Measurements from ENCODE around the gene NPLOC4. TPM values are rescaled to one million over a fixed set of nuclear protein-coding genes. Genes with fewer than 3 reads are reported as not detected.
"Not testable (repeated sequence)": the region's sequence is repeated elsewhere in the genome, so short reads cannot be mapped to it uniquely, and the experiment has no call there.

The NPLOC4 gene
- total and polyA plus RNA-seq, 4 donors = 26.7 to 94.3 (median 70.6) TPM

GRCh38 chr17:81536299-81537290 is 100.3 kb downstream of the NPLOC4 start:
- no peak overlapping the region for H3K4me3 ChIP-seq (ENCODE audit: low read length in 2 of 2)
- intact Hi-C loops (cut with DNase I) = loop anchor here (5.0 kb wide), 1 partner anchor 284 kb away; no protein-coding TSS in a partner anchor

GRCh38 chr17:81535480-81536298 is 101.2 kb downstream of the NPLOC4 start:
- ATAC-seq (ENCODE audit: low FRiP score) (no peak), DNase-seq (no peak)
- Histone ChIP-seq H3K4me1 (ENCODE audit: control insufficient read depth in 1 of 2, insufficient read depth in 2 of 2, low read length in 2 of 2) (no peaks in the 10 kb centered on the region), H3K9me3 (ENCODE audit: control insufficient read depth, low read length) (no peaks in the 10 kb centered on the region), H3K36me3 (ENCODE audit: control insufficient read depth in 1 of 2, insufficient read depth in 2 of 2, low read length in 1 of 2) (peaks cover 0 to 4% of the 10 kb centered on the region in 2 donors), H3K27ac (ENCODE audit: low read depth in 1 of 2, low read length in 2 of 2) (no peak overlapping the region), H3K4me3 (ENCODE audit: low read length in 2 of 2) (no peak overlapping the region), H3K27me3 (ENCODE audit: control insufficient read depth in 1 of 2, insufficient read depth in 2 of 2, low read length in 1 of 2) (no peaks in the 10 kb centered on the region)
- 63 to 72% methylated on average over 13 of the region's 13 CpGs for WGBS, 2 donors
- intact Hi-C loops (cut with DNase I) = loop anchor here (5.0 kb wide), 1 partner anchor 283 kb away; no protein-coding TSS in a partner anchor

More at GRCh38 chr17:81536299-81537290, 100.3 kb downstream of the NPLOC4 start:
- H3K4me1 ChIP-seq (ENCODE audit: control insufficient read depth in 1 of 2, insufficient read depth in 2 of 2, low read length in 2 of 2) = no peaks in the 10 kb centered on the region
- no peaks in the 10 kb centered on the region for H3K27me3 ChIP-seq (ENCODE audit: control insufficient read depth in 1 of 2, insufficient read depth in 2 of 2, low read length in 1 of 2)
- no peaks in the 10 kb centered on the region for H3K9me3 ChIP-seq (ENCODE audit: control insufficient read depth, low read length)
- no peak for ATAC-seq (ENCODE audit: low FRiP score)
- DNase-seq = no peak
- peaks cover 0 to 7% of the 10 kb centered on the region in 2 donors for H3K36me3 ChIP-seq (ENCODE audit: control insufficient read depth in 1 of 2, insufficient read depth in 2 of 2, low read length in 1 of 2)
- H3K27ac ChIP-seq (ENCODE audit: low read depth in 1 of 2, low read length in 2 of 2) = no peak overlapping the region
- WGBS, 2 donors = 25 to 31% methylated on average over 59 to 89 of the region's 89 CpGs

- no peaks in the 10 kb centered on the region for H3K9me3 ChIP-seq (ENCODE audit: control insufficient read depth, low read length)
- H3K27me3 ChIP-seq (ENCODE audit: control insufficient read depth in 1 of 2, insufficient read depth in 2 of 2, low read length in 1 of 2) = no peaks in the 10 kb centered on the region
- ATAC-seq (ENCODE audit: low FRiP score) (no peak), DNase-seq (no peak)
- no peak overlapping the region for H3K4me3 ChIP-seq (ENCODE audit: low read length in 2 of 2)
- H3K36me3 ChIP-seq (ENCODE audit: control insufficient read depth in 1 of 2, insufficient read depth in 2 of 2, low read length in 1 of 2) = no peaks in the 10 kb centered on the region
- intact Hi-C loops (cut with DNase I) = loop anchor here (5.0 kb wide), 1 partner anchor 283 kb away; no protein-coding TSS in a partner anchor
- no peak overlapping the region for H3K27ac ChIP-seq (ENCODE audit: low read depth in 1 of 2, low read length in 2 of 2)
- no peaks in the 10 kb centered on the region for H3K4me1 ChIP-seq (ENCODE audit: control insufficient read depth in 1 of 2, insufficient read depth in 2 of 2, low read length in 2 of 2)
- WGBS, 2 donors = 75 to 84% methylated on average over 5 of the region's 5 CpGs
These were observed 101.9 kb downstream of the NPLOC4 start for GRCh38 chr17:81535007-81535328.

- no peaks in the 10 kb centered on the region for H3K36me3 ChIP-seq (ENCODE audit: control insufficient read depth in 1 of 2, insufficient read depth in 2 of 2, low read length in 1 of 2)
- no peaks in the 10 kb centered on the region for H3K4me1 ChIP-seq (ENCODE audit: control insufficient read depth in 1 of 2, insufficient read depth in 2 of 2, low read length in 2 of 2)
- H3K4me3 ChIP-seq (ENCODE audit: low read length in 2 of 2) = no peak overlapping the region
- intact Hi-C loops (cut with DNase I) = loop anchor here (5.0 kb wide), 1 partner anchor 282 kb away; no protein-coding TSS in a partner anchor
- DNase-seq = no peak
- H3K9me3 ChIP-seq (ENCODE audit: control insufficient read depth, low read length) = no peaks in the 10 kb centered on the region
- 53 to 70% methylated on average over 5 to 6 of the region's 6 CpGs for WGBS, 2 donors
- no peaks in the 10 kb centered on the region for H3K27me3 ChIP-seq (ENCODE audit: control insufficient read depth in 1 of 2, insufficient read depth in 2 of 2, low read length in 1 of 2)
- H3K27ac ChIP-seq (ENCODE audit: low read depth in 1 of 2, low read length in 2 of 2) = no peak overlapping the region
- ATAC-seq (ENCODE audit: low FRiP score) = no peak
These were observed 102.5 kb downstream of the NPLOC4 start for GRCh38 chr17:81534157-81535006.

- H3K27ac ChIP-seq (ENCODE audit: low read depth in 1 of 2, low read length in 2 of 2) = no peak overlapping the region
- no peaks in the 10 kb centered on the region for H3K9me3 ChIP-seq (ENCODE audit: control insufficient read depth, low read length)
- ATAC-seq (ENCODE audit: low FRiP score) = no peak
- DNase-seq = no peak
- intact Hi-C loops (cut with DNase I) = no loop called here
- H3K36me3 ChIP-seq (ENCODE audit: control insufficient read depth in 1 of 2, insufficient read depth in 2 of 2, low read length in 1 of 2) = no peaks in the 10 kb centered on the region
- no peaks in the 10 kb centered on the region for H3K27me3 ChIP-seq (ENCODE audit: control insufficient read depth in 1 of 2, insufficient read depth in 2 of 2, low read length in 1 of 2)
- WGBS, 2 donors = 49% methylated on average over 20 to 21 of the region's 21 CpGs
- H3K4me3 ChIP-seq (ENCODE audit: low read length in 2 of 2) = no peak overlapping the region
- H3K4me1 ChIP-seq (ENCODE audit: control insufficient read depth in 1 of 2, insufficient read depth in 2 of 2, low read length in 2 of 2) = no peaks in the 10 kb centered on the region
These were observed 103.4 kb downstream of the NPLOC4 start for GRCh38 chr17:81533339-81534141.

GRCh38 chr17:81532490-81533287 is 104.2 kb downstream of the NPLOC4 start:
- no peak overlapping the region for H3K4me3 ChIP-seq (ENCODE audit: low read length in 2 of 2)
- no peaks in the 10 kb centered on the region for H3K4me1 ChIP-seq (ENCODE audit: control insufficient read depth in 1 of 2, insufficient read depth in 2 of 2, low read length in 2 of 2)
- no peaks in the 10 kb centered on the region for H3K36me3 ChIP-seq (ENCODE audit: control insufficient read depth in 1 of 2, insufficient read depth in 2 of 2, low read length in 1 of 2)
- no peak overlapping the region for H3K27ac ChIP-seq (ENCODE audit: low read depth in 1 of 2, low read length in 2 of 2)
- DNase-seq = no peak
- H3K27me3 ChIP-seq (ENCODE audit: control insufficient read depth in 1 of 2, insufficient read depth in 2 of 2, low read length in 1 of 2) = no peaks in the 10 kb centered on the region
- intact Hi-C loops (cut with DNase I) = no loop called here
- H3K9me3 ChIP-seq (ENCODE audit: control insufficient read depth, low read length) = no peaks in the 10 kb centered on the region
- WGBS, 2 donors = 86 to 88% methylated on average over 11 of the region's 11 CpGs
- ATAC-seq (ENCODE audit: low FRiP score) = no peak

GRCh38 chr17:81531998-81532404 is 104.9 kb downstream of the NPLOC4 start:
- H3K4me3 ChIP-seq (ENCODE audit: low read length in 2 of 2); H3K4me1 ChIP-seq (ENCODE audit: control insufficient read depth in 1 of 2, insufficient read depth in 2 of 2, low read length in 2 of 2); H3K27me3 ChIP-seq (ENCODE audit: control insufficient read depth in 1 of 2, insufficient read depth in 2 of 2, low read length in 1 of 2); ATAC-seq (ENCODE audit: low FRiP score); H3K27ac ChIP-seq (ENCODE audit: low read depth in 1 of 2, low read length in 2 of 2); H3K36me3 ChIP-seq (ENCODE audit: control insufficient read depth in 1 of 2, insufficient read depth in 2 of 2, low read length in 1 of 2); H3K9me3 ChIP-seq (ENCODE audit: control insufficient read depth, low read length); DNase-seq; intact Hi-C loops (cut with DNase I): not testable (repeated sequence)
- WGBS, 2 donors = 98 to 99% methylated on average over 3 of the region's 3 CpGs

Data from aorta (tissue), 5 donors.